ENCODE measurements around the gene RPRD2. TPM values are rescaled to one million over a fixed set of nuclear protein-coding genes. Genes with fewer than 3 reads are reported as not detected.

Gene RPRD2
- total and polyA plus RNA-seq, 9 of the 15 experiments (the other 6 are each of a cell fraction or from before 2014, with no cell fraction given): 1.5 to 21.6 (median 7.7) TPM

DNA sequence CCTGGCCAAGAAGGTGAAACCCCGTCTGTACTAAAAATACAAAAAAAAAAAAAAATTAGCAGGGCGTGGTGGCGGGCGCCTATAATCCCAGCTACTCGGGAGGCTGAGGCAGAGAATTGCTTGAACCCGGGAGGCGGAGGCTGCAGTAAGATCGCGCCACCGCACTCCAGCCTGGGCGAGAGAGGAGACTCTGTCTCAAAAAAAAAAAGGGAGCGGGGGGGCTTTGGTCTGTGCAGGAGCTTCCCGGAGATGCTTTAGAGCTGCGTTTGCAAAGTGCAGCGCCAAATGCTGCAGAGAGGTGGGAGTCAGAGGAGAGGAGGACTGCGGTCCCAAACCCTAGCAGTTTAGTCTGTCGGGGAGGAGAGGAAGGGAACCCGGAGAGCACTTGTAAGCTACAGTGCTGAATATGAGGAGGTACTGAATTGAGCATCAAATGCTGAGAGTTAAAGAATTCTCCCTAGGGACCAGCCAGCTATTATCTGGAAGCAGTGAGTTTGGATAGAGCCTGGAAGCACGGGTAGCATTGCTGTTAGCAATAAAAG lies 152.2 kb downstream of the RPRD2 start (continued):
- TF ChIP-seq ZNF57 (CRISPR knock-in tag; IDR thresholded peaks at IDR 0.05) (no peak), ELK3 (CRISPR knock-in tag; IDR thresholded peaks at IDR 0.05) (no peak), EWSR1 (IDR thresholded peaks at IDR 0.05; ENCODE audit: borderline replicate concordance, low read depth, partially characterized antibody) (no peak), POLR2G (IDR thresholded peaks at IDR 0.05; ENCODE audit: low read depth, low read length) (no peak), SRF (CRISPR knock-in tag; IDR thresholded peaks at IDR 0.05) (no peak), ZNF583 (CRISPR knock-in tag; IDR thresholded peaks at IDR 0.05) (no peak), SREBF1 (IDR thresholded peaks at IDR 0.05; ENCODE audit: borderline replicate concordance, low read depth, low read length) (no peak), SMC3 (conservative IDR thresholded peaks at IDR 0.05; ENCODE audit: insufficient read depth, low read depth, low read length) (no peak)
- TF ChIP-seq, protein P1, sequence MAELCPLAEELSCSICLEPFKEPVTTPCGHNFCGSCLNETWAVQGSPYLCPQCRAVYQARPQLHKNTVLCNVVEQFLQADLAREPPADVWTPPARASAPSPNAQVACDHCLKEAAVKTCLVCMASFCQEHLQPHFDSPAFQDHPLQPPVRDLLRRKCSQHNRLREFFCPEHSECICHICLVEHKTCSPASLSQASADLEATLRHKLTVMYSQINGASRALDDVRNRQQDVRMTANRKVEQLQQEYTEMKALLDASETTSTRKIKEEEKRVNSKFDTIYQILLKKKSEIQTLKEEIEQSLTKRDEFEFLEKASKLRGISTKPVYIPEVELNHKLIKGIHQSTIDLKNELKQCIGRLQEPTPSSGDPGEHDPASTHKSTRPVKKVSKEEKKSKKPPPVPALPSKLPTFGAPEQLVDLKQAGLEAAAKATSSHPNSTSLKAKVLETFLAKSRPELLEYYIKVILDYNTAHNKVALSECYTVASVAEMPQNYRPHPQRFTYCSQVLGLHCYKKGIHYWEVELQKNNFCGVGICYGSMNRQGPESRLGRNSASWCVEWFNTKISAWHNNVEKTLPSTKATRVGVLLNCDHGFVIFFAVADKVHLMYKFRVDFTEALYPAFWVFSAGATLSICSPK (IDR thresholded peaks at IDR 0.05; ENCODE audit: borderline replicate concordance): no peak
